SH-SY5Y (cell line): Measurements from ENCODE around the gene SLC15A1.

Experiments used
- GATA2 ChIP-seq: IDR thresholded peaks from 2 replicates; pipeline ENCODE4 v1.6.1; 2011; ENCODE audit warnings: mild to moderate bottlenecking, low read depth, low read length
- GATA3 ChIP-seq: IDR thresholded peaks from 2 replicates; pipeline ENCODE4 v1.6.1; 2011; ENCODE audit warnings: low read depth, mild to moderate bottlenecking, low read length, moderate library complexity

SLC15A1 gene, protein sequence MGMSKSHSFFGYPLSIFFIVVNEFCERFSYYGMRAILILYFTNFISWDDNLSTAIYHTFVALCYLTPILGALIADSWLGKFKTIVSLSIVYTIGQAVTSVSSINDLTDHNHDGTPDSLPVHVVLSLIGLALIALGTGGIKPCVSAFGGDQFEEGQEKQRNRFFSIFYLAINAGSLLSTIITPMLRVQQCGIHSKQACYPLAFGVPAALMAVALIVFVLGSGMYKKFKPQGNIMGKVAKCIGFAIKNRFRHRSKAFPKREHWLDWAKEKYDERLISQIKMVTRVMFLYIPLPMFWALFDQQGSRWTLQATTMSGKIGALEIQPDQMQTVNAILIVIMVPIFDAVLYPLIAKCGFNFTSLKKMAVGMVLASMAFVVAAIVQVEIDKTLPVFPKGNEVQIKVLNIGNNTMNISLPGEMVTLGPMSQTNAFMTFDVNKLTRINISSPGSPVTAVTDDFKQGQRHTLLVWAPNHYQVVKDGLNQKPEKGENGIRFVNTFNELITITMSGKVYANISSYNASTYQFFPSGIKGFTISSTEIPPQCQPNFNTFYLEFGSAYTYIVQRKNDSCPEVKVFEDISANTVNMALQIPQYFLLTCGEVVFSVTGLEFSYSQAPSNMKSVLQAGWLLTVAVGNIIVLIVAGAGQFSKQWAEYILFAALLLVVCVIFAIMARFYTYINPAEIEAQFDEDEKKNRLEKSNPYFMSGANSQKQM

DNA sequence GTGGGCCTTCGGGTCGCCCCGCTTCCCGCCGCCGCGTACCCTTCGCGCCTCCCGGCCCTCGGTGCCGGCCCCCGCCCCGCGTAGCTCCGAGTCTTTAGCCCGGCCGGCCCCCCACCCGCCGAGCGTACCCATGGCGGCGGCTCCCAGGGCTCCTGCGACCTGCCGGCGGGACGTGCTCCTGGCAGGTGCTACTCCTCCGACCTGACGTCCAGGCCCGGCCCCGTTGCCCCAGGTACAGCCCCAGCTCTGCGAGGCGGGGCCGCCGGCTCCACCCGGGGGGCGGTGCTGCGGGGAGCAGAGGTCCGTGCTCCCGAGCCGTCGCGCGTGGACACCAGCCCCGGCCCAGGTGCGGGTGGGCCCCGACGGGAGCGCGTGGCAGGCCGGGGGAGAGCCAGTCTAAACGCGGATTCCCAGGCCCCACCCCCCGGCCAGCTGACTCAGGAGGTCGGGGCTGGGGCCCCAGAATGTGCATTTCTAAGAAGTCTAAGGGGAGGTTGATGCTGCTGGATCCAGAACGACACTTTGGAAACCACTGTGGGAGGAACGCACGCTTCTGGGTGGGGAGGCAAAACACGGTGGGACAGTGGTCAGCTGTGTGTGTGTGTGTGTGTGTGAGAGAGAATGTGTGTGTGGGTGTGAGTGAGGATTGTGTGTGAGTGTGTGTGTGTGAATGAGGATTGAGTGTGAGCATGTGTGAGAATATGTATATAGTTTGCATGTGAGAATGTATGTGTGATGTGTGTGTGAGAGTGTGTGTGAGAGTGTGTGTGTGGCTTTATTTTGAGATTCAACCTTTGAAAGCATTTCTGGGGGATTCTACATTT, at the start of gene SLC15A1:
Gene SLC15A1 (minus strand): TSS at position 206 of the 824 bp plus-strand sequence. CDS start 74 bp downstream, at position 132.
- TF ChIP-seq GATA2 (no peak), GATA3 (no peak)

DNA sequence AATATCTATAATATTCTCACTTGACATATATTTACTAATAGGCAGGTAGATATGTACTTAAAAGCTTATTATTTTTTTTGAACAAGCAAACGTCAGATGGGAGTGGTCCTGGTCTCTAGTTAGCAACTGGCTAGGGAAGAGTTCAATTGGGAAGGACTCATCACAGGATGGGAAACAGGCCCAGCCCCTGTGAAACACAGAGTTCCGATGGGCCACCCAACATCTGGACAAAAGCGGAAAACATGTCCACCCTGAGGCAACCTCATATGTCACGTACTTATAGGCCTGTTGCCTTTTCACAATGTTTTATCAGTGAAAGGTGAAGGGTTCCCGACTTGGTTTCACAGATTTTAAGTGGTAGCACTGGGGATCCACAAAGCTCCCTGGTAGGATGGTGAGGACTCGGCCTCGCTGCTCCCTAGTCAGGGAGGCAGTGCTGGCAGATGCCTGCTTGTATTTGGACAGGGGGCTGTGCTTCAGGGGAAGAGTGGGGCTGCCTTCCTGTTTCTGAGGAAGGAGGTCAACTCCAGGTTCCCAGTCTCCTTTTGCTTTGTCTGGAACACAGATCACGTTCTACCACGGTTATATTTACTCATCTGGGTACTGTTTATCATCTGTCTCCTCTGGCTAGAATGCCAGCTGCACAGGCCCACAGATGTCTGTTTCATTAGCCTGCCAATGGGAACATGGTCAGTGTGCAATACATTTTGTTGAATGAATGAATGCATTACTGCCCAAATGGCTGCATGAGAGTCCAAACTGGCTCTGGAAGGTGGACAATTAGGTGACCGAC, 49.4 kb upstream of the SLC15A1 start:
- TF ChIP-seq GATA2 (no peak), GATA3 (no peak)

DNA sequence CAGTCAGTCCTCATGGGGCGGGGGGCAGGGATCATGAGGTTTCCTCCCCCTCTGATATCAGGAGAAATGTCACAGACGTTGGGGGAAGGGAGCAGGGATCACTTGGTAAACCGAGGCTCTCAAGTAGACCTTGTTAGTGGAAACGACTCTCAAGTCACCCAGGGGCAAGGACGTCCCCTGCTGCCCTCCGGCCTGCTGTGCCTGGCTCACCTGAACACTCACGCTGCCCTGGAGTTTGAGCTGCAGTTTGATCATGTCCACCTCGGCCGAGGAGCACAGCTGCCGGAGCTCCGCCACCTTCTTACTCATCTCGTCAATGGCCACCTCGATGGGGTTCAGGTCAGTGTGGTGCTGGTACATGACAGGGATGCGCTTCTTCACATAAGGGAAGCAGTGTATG, 47.6 kb upstream of the SLC15A1 start:
- TF ChIP-seq GATA2 (no peak), GATA3 (no peak)

GRCh38 chr13:98798849-98799645, 46.6 kb upstream of the SLC15A1 start:
- TF ChIP-seq GATA2 (no peak), GATA3 (no peak)

DNA sequence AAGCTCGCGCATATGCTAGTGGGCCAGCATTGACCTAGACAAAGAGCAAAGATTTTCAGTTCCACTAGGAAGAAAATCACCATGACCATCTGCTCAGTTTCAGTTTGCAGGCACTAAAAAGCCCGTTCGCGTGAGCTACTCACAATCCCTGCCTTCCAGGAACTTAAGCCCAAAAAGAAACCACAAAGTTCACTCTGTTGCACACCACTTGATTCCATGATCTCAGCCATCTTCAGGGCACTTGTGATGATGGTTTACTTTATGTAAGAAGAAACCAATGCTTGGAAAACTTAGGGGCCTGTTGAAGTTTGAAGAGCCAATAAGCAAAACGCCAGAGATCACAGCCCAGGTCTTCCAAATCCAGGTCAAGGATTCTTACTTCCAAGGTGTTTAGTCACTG, 45.0 kb upstream of the SLC15A1 start:
- TF ChIP-seq GATA2 (no peak), GATA3 (no peak)

DNA sequence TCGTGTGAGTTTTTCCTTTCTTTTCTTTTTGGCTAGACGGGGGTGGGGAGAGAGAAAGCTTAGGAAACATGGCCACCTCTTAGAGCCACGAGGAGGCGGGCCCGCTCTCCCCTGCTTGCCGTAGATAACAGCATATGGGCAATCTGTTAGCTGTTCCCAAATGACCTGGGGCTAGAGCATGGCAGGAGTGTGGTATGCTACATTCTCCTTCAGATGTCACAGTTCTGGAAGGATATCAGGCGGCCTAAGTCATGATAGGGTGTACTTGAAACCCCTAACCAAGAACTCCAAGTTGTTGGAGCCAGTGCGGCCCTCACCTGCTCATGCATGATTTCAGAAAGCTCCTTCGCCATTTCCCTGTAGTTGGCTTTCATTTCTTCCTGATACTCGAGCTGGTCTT, 44.3 kb upstream of the SLC15A1 start:
- no peak for TF ChIP-seq GATA3
- no peak for TF ChIP-seq GATA2

GRCh38 chr13:98796191-98796590, 43.7 kb upstream of the SLC15A1 start:
- TF ChIP-seq GATA3 (no peak), GATA2 (no peak)

GRCh38 chr13:98795220-98795619, 42.7 kb upstream of the SLC15A1 start:
- no peak for TF ChIP-seq GATA2

- TF ChIP-seq GATA3, result no peak
- TF ChIP-seq GATA2, result no peak
Observed at GRCh38 chr13:98794498-98794897, 42.0 kb upstream of the SLC15A1 start.

GRCh38 chr13:98792785-98793495, 40.5 kb upstream of the SLC15A1 start:
- no peak for TF ChIP-seq GATA3

GRCh38 chr13:98792321-98792720, 39.8 kb upstream of the SLC15A1 start:
- TF ChIP-seq GATA3 (no peak), GATA2 (no peak)

- no peak for TF ChIP-seq GATA2
- no peak for TF ChIP-seq GATA3
Observed at GRCh38 chr13:98791611-98792010, 39.1 kb upstream of the SLC15A1 start.
